Activated naive CD4-positive, alpha-beta T cell treated with anti-CD3 and anti-CD28 coated beads, Interleukin-2, amount 10 ng/mL, durations not matched to agents 7 days and 5 days (primary cell): ENCODE data around the gene SH2D2A.
A peak's percentile ranks its signal among the peaks of the same experiment; 100 is the strongest.

Experiments
- CTCF ChIA-PET: fragments of 350-600 bp; sonication (Branson Sonifier 250); formaldehyde crosslinking; loops from one replicate; lab custom pipeline; 2021; ENCODE audit warnings: antibody characterized with exemption; lab: Charles Lee
- DNase-seq: peaks from one replicate; pipeline ENCODE4 v3.0.0-alpha.2; 2020
- H3K27ac Mint-ChIP-seq: one replicate; pipeline ENCODE4 v1.8.0; 2021; ENCODE audit warnings: mild to moderate bottlenecking, moderate library complexity, mixed read lengths
- H3K27me3 Mint-ChIP-seq: one replicate; pipeline ENCODE4 v1.8.0; 2021; ENCODE audit warnings: mild to moderate bottlenecking, mixed read lengths
- H3K36me3 Mint-ChIP-seq: one replicate; pipeline ENCODE4 v1.8.0; 2021; ENCODE audit warnings: mixed read lengths
- H3K4me1 Mint-ChIP-seq: one replicate; pipeline ENCODE4 v1.8.0; 2021; ENCODE audit warnings: mixed read lengths
- H3K4me3 Mint-ChIP-seq: one replicate; pipeline ENCODE4 v1.8.0; 2021; ENCODE audit warnings: mild to moderate bottlenecking, moderate library complexity, mixed read lengths
- H3K9me3 Mint-ChIP-seq: one replicate; pipeline ENCODE4 v1.8.0; 2021; ENCODE audit warnings: mixed read lengths

The SH2D2A gene

GRCh38 chr1:156816561-156817328, at the start of gene SH2D2A:
SH2D2A (minus strand) TSS chr1:156816848; CDS start chr1:156816708, 140 bp downstream.
- peaks cover 25% of the 10 kb centered on the region for H3K27me3 Mint-ChIP-seq
- H3K27ac Mint-ChIP-seq = peak within 1 kb of the TSS; percentile 100
- CTCF ChIA-PET = interaction anchor here (0.8 to 5.7 kb wide), 10 partner anchors 14 to 158 kb away, joined by 3 to 58 read pairs (median 4); partner anchors contain the start of gene NTRK1
- DNase-seq = peak; percentile 96
- H3K4me3 Mint-ChIP-seq = peak within 1 kb of the TSS; percentile 93
- peaks cover 42% of the 10 kb centered on the region for H3K36me3 Mint-ChIP-seq
- H3K9me3 Mint-ChIP-seq = no peaks in the 10 kb centered on the region
- H3K4me1 Mint-ChIP-seq = peaks cover 70% of the 10 kb centered on the region

GRCh38 chr1:156865865-156866248, 49.2 kb upstream of the SH2D2A start:
- H3K4me1 Mint-ChIP-seq = peaks cover 66% of the 10 kb centered on the region
- H3K27me3 Mint-ChIP-seq = peaks cover 82% of the 10 kb centered on the region
- H3K9me3 Mint-ChIP-seq = no peaks in the 10 kb centered on the region
- H3K36me3 Mint-ChIP-seq = no peaks in the 10 kb centered on the region
- no peak for DNase-seq
- H3K27ac Mint-ChIP-seq = no peak overlapping the region
- CTCF ChIA-PET = interaction anchor here (1.3 to 7.9 kb wide), 2 partner anchors 23 to 59 kb away, joined by 4 to 100 read pairs; partner anchors contain the start of gene PEAR1
- no peak overlapping the region for H3K4me3 Mint-ChIP-seq

GRCh38 chr1:156865258-156865657, 48.6 kb upstream of the SH2D2A start:
- no peak for DNase-seq
- CTCF ChIA-PET = interaction anchor here (1.3 to 7.9 kb wide), 2 partner anchors 24 to 58 kb away, joined by 4 to 100 read pairs; partner anchors contain the start of gene PEAR1
- H3K27me3 Mint-ChIP-seq = peaks cover 83% of the 10 kb centered on the region
- H3K36me3 Mint-ChIP-seq = no peaks in the 10 kb centered on the region
- H3K4me1 Mint-ChIP-seq = peaks cover 66% of the 10 kb centered on the region
- H3K27ac Mint-ChIP-seq = no peak overlapping the region
- no peaks in the 10 kb centered on the region for H3K9me3 Mint-ChIP-seq
- H3K4me3 Mint-ChIP-seq = no peak overlapping the region

- CTCF ChIA-PET = interaction anchor here (1.2 to 7.9 kb wide), 2 partner anchors 24 to 139 kb away, joined by 3 to 100 read pairs; partner anchors contain the start of gene PEAR1
- Mint-ChIP-seq H3K36me3 (no peaks in the 10 kb centered on the region), H3K4me1 (peaks cover 69% of the 10 kb centered on the region), H3K27me3 (peaks cover 83% of the 10 kb centered on the region), H3K4me3 (no peak overlapping the region), H3K9me3 (no peaks in the 10 kb centered on the region), H3K27ac (no peak overlapping the region)
- DNase-seq = no peak
Observed at GRCh38 chr1:156864796-156865195, 48.1 kb upstream of the SH2D2A start.

GRCh38 chr1:156863631-156864030, 47.0 kb upstream of the SH2D2A start:
- Mint-ChIP-seq H3K9me3 (no peaks in the 10 kb centered on the region), H3K4me3 (peak overlapping the region; percentile 9), H3K36me3 (no peaks in the 10 kb centered on the region), H3K27me3 (peaks cover 83% of the 10 kb centered on the region), H3K27ac (peak overlapping the region; percentile 57), H3K4me1 (peaks cover 74% of the 10 kb centered on the region)
- DNase-seq = no peak
- CTCF ChIA-PET = interaction anchor here (0.7 to 7.9 kb wide), 7 partner anchors 26 to 174 kb away, joined by 3 to 240 read pairs (median 58); partner anchors contain the start of genes ISG20L2, METTL25B and PEAR1

GRCh38 chr1:156862997-156863599, 46.5 kb upstream of the SH2D2A start:
- H3K4me3 Mint-ChIP-seq = peak overlapping the region; percentile 9
- H3K9me3 Mint-ChIP-seq = no peaks in the 10 kb centered on the region
- peaks cover 83% of the 10 kb centered on the region for H3K27me3 Mint-ChIP-seq
- H3K27ac Mint-ChIP-seq = peak overlapping the region; percentile 57
- CTCF ChIA-PET = interaction anchor here (4.6 to 11.4 kb wide), 6 partner anchors 26 to 173 kb away, joined by 45 to 240 read pairs (median 106); partner anchors contain the start of genes ISG20L2, METTL25B and PEAR1
- DNase-seq = peak; percentile 34
- H3K36me3 Mint-ChIP-seq = no peaks in the 10 kb centered on the region
- peaks cover 79% of the 10 kb centered on the region for H3K4me1 Mint-ChIP-seq

GRCh38 chr1:156862584-156862983, 45.9 kb upstream of the SH2D2A start:
- CTCF ChIA-PET = interaction anchor here (3.3 to 11.4 kb wide), 8 partner anchors 7 to 173 kb away, joined by 22 to 240 read pairs (median 79); partner anchors contain the start of genes ISG20L2, METTL25B and PEAR1
- Mint-ChIP-seq H3K27ac (no peak overlapping the region), H3K36me3 (no peaks in the 10 kb centered on the region), H3K27me3 (peaks cover 84% of the 10 kb centered on the region), H3K4me1 (peaks cover 75% of the 10 kb centered on the region), H3K4me3 (no peak overlapping the region), H3K9me3 (no peaks in the 10 kb centered on the region)
- no peak for DNase-seq

- H3K36me3 Mint-ChIP-seq = no peaks in the 10 kb centered on the region
- peak; percentile 77 for DNase-seq
- peaks cover 94% of the 10 kb centered on the region for H3K27me3 Mint-ChIP-seq
- peaks cover 61% of the 10 kb centered on the region for H3K4me1 Mint-ChIP-seq
- CTCF ChIA-PET = interaction anchor here (1.0 to 11.4 kb wide), 32 partner anchors 9 to 237 kb away, joined by 3 to 240 read pairs (median 9); partner anchors contain the start of genes ISG20L2, METTL25B, PEAR1 and PRCC
- H3K9me3 Mint-ChIP-seq = no peaks in the 10 kb centered on the region
- no peak within 1 kb of the TSS for H3K27ac Mint-ChIP-seq
- H3K4me3 Mint-ChIP-seq = peak within 1 kb of the TSS; percentile 65
Observed at GRCh38 chr1:156860628-156861423, 44.2 kb upstream of the SH2D2A start, which contains the start of gene NTRK1. NTRK1 (plus strand) TSS chr1:156860865; CDS start chr1:156860935, 70 bp downstream.

- Mint-ChIP-seq H3K36me3 (no peaks in the 10 kb centered on the region), H3K4me3 (peak overlapping the region; percentile 65), H3K4me1 (peaks cover 54% of the 10 kb centered on the region), H3K27me3 (peaks cover 90% of the 10 kb centered on the region), H3K27ac (no peak overlapping the region), H3K9me3 (no peaks in the 10 kb centered on the region)
- CTCF ChIA-PET = interaction anchor here (0.8 to 11.4 kb wide), 44 partner anchors 10 to 236 kb away, joined by 3 to 240 read pairs (median 6); partner anchors contain the start of genes ISG20L2, METTL25B, MRPL24 and PEAR1
- DNase-seq = peak; percentile 65
Observed at GRCh38 chr1:156860113-156860627, 43.5 kb upstream of the SH2D2A start.

- H3K27me3 Mint-ChIP-seq = peaks cover 88% of the 10 kb centered on the region
- H3K4me1 Mint-ChIP-seq = peaks cover 49% of the 10 kb centered on the region
- peak; percentile 47 for DNase-seq
- peak overlapping the region; percentile 65 for H3K4me3 Mint-ChIP-seq
- CTCF ChIA-PET = interaction anchor here (0.7 to 11.4 kb wide), 44 partner anchors 10 to 236 kb away, joined by 3 to 240 read pairs (median 6); partner anchors contain the start of genes ISG20L2, METTL25B, MRPL24 and PEAR1
- H3K36me3 Mint-ChIP-seq = no peaks in the 10 kb centered on the region
- no peak overlapping the region for H3K27ac Mint-ChIP-seq
- H3K9me3 Mint-ChIP-seq = no peaks in the 10 kb centered on the region
Observed at GRCh38 chr1:156859523-156860112, 43.0 kb upstream of the SH2D2A start.

GRCh38 chr1:156858959-156859522, 42.4 kb upstream of the SH2D2A start, which contains the start of gene INSRR:
INSRR (minus strand) TSS chr1:156859117; CDS start chr1:156858621, 496 bp downstream.
- Mint-ChIP-seq H3K4me1 (peaks cover 43% of the 10 kb centered on the region), H3K4me3 (peak within 1 kb of the TSS; percentile 65), H3K36me3 (no peaks in the 10 kb centered on the region), H3K27me3 (peaks cover 88% of the 10 kb centered on the region), H3K27ac (no peak within 1 kb of the TSS), H3K9me3 (no peaks in the 10 kb centered on the region)
- DNase-seq = no peak
- CTCF ChIA-PET = interaction anchor here (0.7 to 11.4 kb wide), 34 partner anchors 10 to 216 kb away, joined by 3 to 240 read pairs (median 8); partner anchors contain the start of genes ISG20L2, METTL25B and PEAR1

- H3K4me1 Mint-ChIP-seq = peaks cover 38% of the 10 kb centered on the region
- H3K27ac Mint-ChIP-seq = no peak overlapping the region
- CTCF ChIA-PET = interaction anchor here (0.7 to 11.4 kb wide), 16 partner anchors 10 to 199 kb away, joined by 3 to 240 read pairs (median 7); no protein-coding TSS in a partner anchor
- no peaks in the 10 kb centered on the region for H3K36me3 Mint-ChIP-seq
- no peaks in the 10 kb centered on the region for H3K9me3 Mint-ChIP-seq
- H3K4me3 Mint-ChIP-seq = peak overlapping the region; percentile 11
- DNase-seq = no peak
- H3K27me3 Mint-ChIP-seq = peaks cover 88% of the 10 kb centered on the region
Observed at GRCh38 chr1:156858555-156858956, 41.9 kb upstream of the SH2D2A start.
